B cell (primary cell): ENCODE data around the gene ZNF587.

Source experiments
- EZH2 ChIP-seq: IDR thresholded peaks from 2 replicates; pipeline ENCODE4 v1.6.1; 2012; ENCODE audit warnings: borderline replicate concordance, low read depth, mild to moderate bottlenecking, moderate library complexity, low read length; ENCODE audit not compliant: insufficient read depth, poor library complexity, severe bottlenecking
- TF ChIP-seq, protein P1 (sequence below): fragments of 200-600 bp; IDR thresholded peaks from one replicate; pipeline ENCODE4 v1.8.0; 2022; ENCODE audit warnings: antibody characterized with exemption, mild to moderate bottlenecking

- TF ChIP-seq, protein P1, sequence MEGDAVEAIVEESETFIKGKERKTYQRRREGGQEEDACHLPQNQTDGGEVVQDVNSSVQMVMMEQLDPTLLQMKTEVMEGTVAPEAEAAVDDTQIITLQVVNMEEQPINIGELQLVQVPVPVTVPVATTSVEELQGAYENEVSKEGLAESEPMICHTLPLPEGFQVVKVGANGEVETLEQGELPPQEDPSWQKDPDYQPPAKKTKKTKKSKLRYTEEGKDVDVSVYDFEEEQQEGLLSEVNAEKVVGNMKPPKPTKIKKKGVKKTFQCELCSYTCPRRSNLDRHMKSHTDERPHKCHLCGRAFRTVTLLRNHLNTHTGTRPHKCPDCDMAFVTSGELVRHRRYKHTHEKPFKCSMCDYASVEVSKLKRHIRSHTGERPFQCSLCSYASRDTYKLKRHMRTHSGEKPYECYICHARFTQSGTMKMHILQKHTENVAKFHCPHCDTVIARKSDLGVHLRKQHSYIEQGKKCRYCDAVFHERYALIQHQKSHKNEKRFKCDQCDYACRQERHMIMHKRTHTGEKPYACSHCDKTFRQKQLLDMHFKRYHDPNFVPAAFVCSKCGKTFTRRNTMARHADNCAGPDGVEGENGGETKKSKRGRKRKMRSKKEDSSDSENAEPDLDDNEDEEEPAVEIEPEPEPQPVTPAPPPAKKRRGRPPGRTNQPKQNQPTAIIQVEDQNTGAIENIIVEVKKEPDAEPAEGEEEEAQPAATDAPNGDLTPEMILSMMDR = no peak
- TF ChIP-seq EZH2 = no peak
These were observed 35.0 kb upstream of the ZNF587 start, which contains the start of gene ZNF552 for GRCh38 chr19:57814505-57815246.
